CD14-positive monocyte (primary cell): Measurements from ENCODE around the gene ZDHHC11. TPM values are rescaled to one million over a fixed set of nuclear protein-coding genes. Genes with fewer than 3 reads are reported as not detected.
"Not testable (repeated sequence)": the region's sequence is repeated elsewhere in the genome, so short reads cannot be mapped to it uniquely, and the experiment has no call there.

Experiments
- DNase-seq, 3 donors: peaks; one replicate each; pipeline ENCODE4 v3.0.0-alpha.2; 2011 to 2022
- H2AFZ ChIP-seq: 2 replicates; pipeline ENCODE4 v1.6.0; 2012; ENCODE audit warnings: mild to moderate bottlenecking, low read depth, low read length, inconsistent platforms; ENCODE audit not compliant: insufficient read depth, poor library complexity, severe bottlenecking
- H3K27ac ChIP-seq, 2 donors: 1 replicate in 1 of 2; 2 replicates in 1 of 2; pipeline ENCODE4 v1.5.1; 2012 to 2013; ENCODE audit warnings: low read length in 2 of 2, control low read depth in 1 of 2, inconsistent platforms in 1 of 2, low read depth in 1 of 2, mild to moderate bottlenecking in 1 of 2
- H3K27me3 ChIP-seq, 2 donors: one replicate each; pipeline versions ENCODE4 v1.6.0 to v1.6.1; 2011 to 2013; ENCODE audit warnings: low read length in 2 of 2; ENCODE audit not compliant: control insufficient read depth in 2 of 2, insufficient read depth in 2 of 2
- H3K36me3 ChIP-seq, 2 donors: replicated peaks in 1 of 2; 1 replicate in 1 of 2; 2 replicates in 1 of 2; pipeline versions ENCODE4 v1.5.1 to v1.6.1; 2012 to 2013; ENCODE audit warnings: low read length in 2 of 2, control low read depth in 1 of 2, inconsistent platforms in 1 of 2, mild to moderate bottlenecking in 1 of 2; ENCODE audit not compliant: insufficient read depth in 2 of 2, control insufficient read depth in 1 of 2
- H3K4me1 ChIP-seq, 2 donors: 1 replicate in 1 of 2; 2 replicates in 1 of 2; pipeline versions ENCODE4 v1.5.1 to v1.6.1; 2012 to 2013; ENCODE audit warnings: low read length in 2 of 2, control low read depth in 1 of 2, inconsistent platforms in 1 of 2, mild to moderate bottlenecking in 1 of 2, moderate library complexity in 1 of 2; ENCODE audit not compliant: insufficient read depth in 2 of 2, control insufficient read depth in 1 of 2
- H3K4me2 ChIP-seq: replicated peaks from 2 replicates; pipeline ENCODE3; 2012; ENCODE audit warnings: low read length, moderate library complexity, mild to moderate bottlenecking; ENCODE audit not compliant: poor library complexity, severe bottlenecking; ENCODE audit errors: extremely low read depth
- H3K4me3 ChIP-seq, 3 experiments: fragments of 200-600 bp in 1 of 3; sonication (generic) in 1 of 3; replicated peaks in 1 of 3; 1 replicate in 2 of 3; 2 replicates in 1 of 3; pipeline ENCODE4 v1.5.1; 2011 to 2013; ENCODE audit warnings: low read length in 3 of 3, mild to moderate bottlenecking in 3 of 3, control low read depth in 2 of 3, low read depth in 2 of 3, inconsistent platforms in 1 of 3, moderate library complexity in 1 of 3
- H3K79me2 ChIP-seq: 2 replicates; pipeline ENCODE4 v1.6.0; 2012; ENCODE audit warnings: mild to moderate bottlenecking, control low read depth, inconsistent platforms, low read length, moderate library complexity; ENCODE audit not compliant: insufficient read depth
- H3K9ac ChIP-seq: 2 replicates; pipeline ENCODE4 v1.6.0; 2017; ENCODE audit warnings: low read length, mild to moderate bottlenecking; ENCODE audit not compliant: insufficient read depth, poor library complexity, severe bottlenecking
- H3K9me3 ChIP-seq, 2 donors: replicated peaks in 1 of 2; 1 replicate in 1 of 2; 2 replicates in 1 of 2; pipeline versions ENCODE4 v1.5.1 to v1.6.1; 2012 to 2013; ENCODE audit warnings: low read length in 2 of 2, control low read depth in 1 of 2; ENCODE audit not compliant: control insufficient read depth in 1 of 2, insufficient read depth in 1 of 2
- H4K20me1 ChIP-seq: 2 replicates; pipeline ENCODE4 v1.6.0; 2012; ENCODE audit warnings: mild to moderate bottlenecking, low read length, control low read depth, moderate library complexity; ENCODE audit not compliant: insufficient read depth
- H3K27ac Mint-ChIP-seq, 7 donors: one replicate each; pipeline ENCODE4 v1.8.0; 2020; ENCODE audit warnings: mild to moderate bottlenecking in 7 of 7, mixed read lengths in 7 of 7, moderate library complexity in 6 of 7, inconsistent platforms in 2 of 7
- H3K27me3 Mint-ChIP-seq, 3 donors: one replicate each; pipeline ENCODE4 v1.8.0; 2021 to 2022; ENCODE audit warnings: low read depth in 3 of 3, mild to moderate bottlenecking in 3 of 3, mixed read lengths in 3 of 3, moderate library complexity in 3 of 3, inconsistent platforms in 1 of 3
- H3K36me3 Mint-ChIP-seq, 2 donors: one replicate each; pipeline ENCODE4 v1.8.0; 2020; ENCODE audit warnings: mixed read lengths in 2 of 2, inconsistent platforms in 1 of 2, mild to moderate bottlenecking in 1 of 2
- H3K4me1 Mint-ChIP-seq: one replicate; pipeline ENCODE4 v1.8.0; 2020; ENCODE audit warnings: mild to moderate bottlenecking, mixed read lengths
- H3K4me3 Mint-ChIP-seq, 2 donors: one replicate each; pipeline ENCODE4 v1.8.0; 2020; ENCODE audit warnings: mild to moderate bottlenecking in 2 of 2, mixed read lengths in 2 of 2, moderate library complexity in 1 of 2
- H3K9me3 Mint-ChIP-seq, 7 donors: one replicate each; pipeline ENCODE4 v1.8.0; 2020 to 2022; ENCODE audit warnings: mixed read lengths in 7 of 7, mild to moderate bottlenecking in 6 of 7, moderate library complexity in 6 of 7, inconsistent platforms in 2 of 7
- WGBS: methylation state at CpG from one replicate; pipeline ENCODE4 v1.1.5; 2013; ENCODE audit warnings: missing lambda C conversion rate; ENCODE audit not compliant: insufficient coverage; 5-methylcytosine and 5-hydroxymethylcytosine counted together
- intact Hi-C, 2 donors: fragments of 100-400 bp; cut with micrococcal nuclease; formaldehyde crosslinking; loops; one replicate each; pipeline versions ENCODE4 v1.15.0 to v1.15.1; 2023
- polyA plus RNA-seq, 3 donors: library from polyadenylated mRNA; depleted of rRNA in 1 of 3; unstranded in 2 of 3; stranded (reverse) in 1 of 3; fragments of 300-500 nt in 2 of 3; fragments of >200 nt in 1 of 3; fragmentation: Illumina TruSeq in 2 of 3; gene quantifications; 1 replicate in 2 of 3; 2 replicates in 1 of 3; pipeline ENCODE4 v1.2.3, GENCODE V29; 2012 to 2021

The ZDHHC11 gene
- polyA plus RNA-seq, 3 donors: 1.8 TPM; not detected in 2

DNA sequence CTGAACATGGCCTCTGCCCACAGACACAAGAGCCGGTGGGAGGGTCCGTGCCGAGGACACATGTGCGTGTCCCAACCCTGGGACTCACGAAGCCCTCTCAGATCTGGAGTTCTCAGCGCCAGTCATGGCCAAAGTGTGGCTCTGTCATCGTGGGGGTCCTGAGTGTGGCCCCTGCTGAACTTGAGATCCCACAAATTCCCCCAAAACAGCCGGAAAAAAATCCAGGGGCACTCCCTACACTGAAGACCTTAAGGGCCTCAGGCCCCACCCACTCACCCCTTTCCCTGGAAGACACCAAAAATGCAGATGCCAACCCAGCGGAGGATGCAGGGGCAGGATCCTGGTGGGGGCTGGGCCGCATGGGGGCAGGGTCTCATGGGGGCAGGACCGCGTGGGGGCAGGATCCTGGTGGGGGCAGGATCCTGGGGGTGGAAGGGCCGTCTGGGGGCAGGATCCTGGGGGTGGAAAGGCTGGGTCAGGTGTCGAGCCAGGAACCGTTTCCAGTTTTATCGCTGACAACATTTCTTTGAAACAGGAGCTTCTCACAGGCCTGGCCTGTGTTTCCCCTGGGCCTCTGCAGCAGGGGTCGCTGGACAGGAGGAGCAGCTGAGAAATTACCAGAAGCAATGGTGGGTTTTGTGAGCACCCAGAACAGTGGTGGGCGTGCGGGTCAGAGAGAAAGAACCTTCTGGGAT lies 79.6 kb downstream of the ZDHHC11 start:
- H3K9me3 ChIP-seq, H3K36me3 ChIP-seq, H3K27ac Mint-ChIP-seq, H3K4me2 ChIP-seq, H3K27me3 Mint-ChIP-seq, H4K20me1 ChIP-seq, H3K79me2 ChIP-seq, H3K9ac ChIP-seq, H3K4me3 ChIP-seq, H2AFZ ChIP-seq, H3K9me3 Mint-ChIP-seq, intact Hi-C loops, H3K27me3 ChIP-seq, H3K27ac ChIP-seq, DNase-seq, H3K4me1 ChIP-seq, H3K4me1 Mint-ChIP-seq, H3K4me3 Mint-ChIP-seq, H3K36me3 Mint-ChIP-seq: not testable (repeated sequence)
- 82% methylated on average over 10 of the region's 19 CpGs for WGBS

DNA sequence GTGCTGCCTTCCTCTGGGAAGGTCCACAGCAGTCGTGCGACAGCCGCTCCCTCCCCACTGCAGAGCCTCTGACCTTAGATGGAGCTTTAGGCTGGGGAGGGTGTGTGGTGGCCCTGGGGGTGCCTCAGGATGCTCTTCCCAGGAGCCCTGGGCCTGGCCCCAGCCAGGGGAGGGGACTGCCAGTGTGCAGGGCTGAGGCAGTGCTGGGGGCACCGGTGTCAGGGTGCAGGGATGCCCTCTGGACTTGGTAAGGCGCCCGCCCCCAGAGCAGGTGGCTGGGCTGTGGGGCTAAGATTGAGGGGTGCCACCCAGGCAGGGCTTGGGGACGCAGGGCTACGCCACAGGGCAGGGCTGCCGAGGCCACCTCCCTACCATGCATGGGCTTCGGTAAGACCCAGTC lies 80.2 kb downstream of the ZDHHC11 start:
- H3K9ac ChIP-seq, DNase-seq, H3K4me3 ChIP-seq, intact Hi-C loops, H3K27ac Mint-ChIP-seq, H4K20me1 ChIP-seq, H2AFZ ChIP-seq, H3K9me3 Mint-ChIP-seq, H3K4me2 ChIP-seq, H3K4me1 ChIP-seq, H3K9me3 ChIP-seq, H3K27me3 Mint-ChIP-seq, H3K36me3 ChIP-seq, H3K27ac ChIP-seq, H3K4me3 Mint-ChIP-seq, H3K36me3 Mint-ChIP-seq, H3K79me2 ChIP-seq, H3K27me3 ChIP-seq, H3K4me1 Mint-ChIP-seq: not testable (repeated sequence)
- WGBS: 82% methylated on average over 3 of the region's 10 CpGs

DNA sequence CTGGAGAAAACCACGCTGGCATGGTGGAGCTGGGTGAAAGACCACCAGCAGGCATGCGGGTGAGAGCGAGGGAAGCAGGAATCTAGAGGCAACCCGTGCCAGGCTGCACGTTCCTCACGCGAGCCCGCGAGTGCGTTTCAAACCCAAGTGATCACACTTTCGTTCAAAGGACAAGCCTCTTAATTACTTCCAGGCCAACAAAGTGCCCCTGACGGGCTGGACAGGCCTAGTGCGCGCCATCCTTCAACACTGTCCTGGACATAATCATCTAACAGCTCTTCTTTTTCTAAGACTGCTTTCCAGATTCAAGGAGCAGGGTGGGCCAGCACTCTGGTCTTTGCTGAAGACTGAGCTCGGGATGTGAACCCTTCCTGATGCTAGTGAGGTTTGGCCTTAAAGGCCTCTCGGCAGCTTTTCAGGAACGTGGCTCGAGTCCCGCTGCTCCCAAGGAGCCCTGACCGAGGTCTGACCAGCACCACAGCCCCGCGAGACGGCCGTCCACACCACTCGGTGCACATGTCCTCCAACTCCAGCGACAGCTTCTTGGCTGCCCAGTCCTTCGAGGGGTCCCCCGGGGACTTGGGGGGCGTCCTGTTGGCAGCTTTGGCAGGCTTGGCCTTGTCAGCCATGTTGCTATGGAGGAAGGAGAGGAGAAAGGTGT lies 81.2 kb downstream of the ZDHHC11 start:
- not testable (repeated sequence) for H3K27me3 Mint-ChIP-seq, H3K27ac Mint-ChIP-seq

More for the DNA sequence above, 81.2 kb downstream of the ZDHHC11 start:
- H3K9me3 ChIP-seq, H3K27ac ChIP-seq, H3K4me1 Mint-ChIP-seq, H3K4me2 ChIP-seq, H4K20me1 ChIP-seq, H3K4me1 ChIP-seq, H3K27me3 ChIP-seq, intact Hi-C loops, H3K36me3 Mint-ChIP-seq, H2AFZ ChIP-seq, H3K9ac ChIP-seq, H3K36me3 ChIP-seq, H3K4me3 ChIP-seq, H3K79me2 ChIP-seq, H3K9me3 Mint-ChIP-seq, DNase-seq, H3K4me3 Mint-ChIP-seq: not testable (repeated sequence)
- 88% methylated on average over 15 of the region's 29 CpGs for WGBS
